GM20000 (cell line): Measurements from ENCODE around the gene FBXO11.

Experiments used
- DNase-seq: peaks from one replicate; pipeline ENCODE4 v3.0.0; 2012; ENCODE audit warnings: low spot score
- CTCF ChIP-seq: IDR thresholded peaks from 2 replicates; pipeline ENCODE4 v1.5.1; 2012; ENCODE audit warnings: mild to moderate bottlenecking, control low read depth; ENCODE audit errors: extremely low read depth, missing control alignments

Gene FBXO11

GRCh38 chr2:47906157-47907038 is at the start of gene FBXO11:
FBXO11 (minus strand) TSS chr2:47906498; CDS start chr2:47905720, 778 bp downstream.
- no peak for TF ChIP-seq CTCF
- peak; percentile 95 for DNase-seq

GRCh38 chr2:47950340-47951301 is 44.3 kb upstream of the FBXO11 start:
- TF ChIP-seq CTCF: no peak

GRCh38 chr2:47946593-47946992 is 40.3 kb upstream of the FBXO11 start:
- TF ChIP-seq CTCF: no peak
- DNase-seq: no peak

More at GRCh38 chr2:47950340-47951301, 44.3 kb upstream of the FBXO11 start:
- DNase-seq: no peak

GRCh38 chr2:47945046-47945781 is 38.9 kb upstream of the FBXO11 start:
- no peak for DNase-seq
- TF ChIP-seq CTCF: no peak

GRCh38 chr2:47941936-47942335 is 35.6 kb upstream of the FBXO11 start:
- no peak for TF ChIP-seq CTCF
- DNase-seq: no peak

- DNase-seq: no peak
- no peak for TF ChIP-seq CTCF
Measured at GRCh38 chr2:47937677-47938076, 31.4 kb upstream of the FBXO11 start.
